Heart left ventricle (tissue), 16 donors: ENCODE measurements around the gene FAM98C. TPM values are rescaled to one million over a fixed set of nuclear protein-coding genes. Genes with fewer than 3 reads are reported as not detected.

ENCODE experiments used
- ATAC-seq, 4 donors: fragments of 200-7000 bp; cut with Tn5 transposase; one replicate each; pipeline ENCODE4 v1.9.1; 2020 to 2022; ENCODE audit warnings: moderate library complexity in 4 of 4, mild to moderate bottlenecking in 3 of 4, moderate number of reproducible peaks in 1 of 4
- DNase-seq, 5 donors: peaks; one replicate each; pipeline ENCODE4 v3.0.0-alpha.2; 2020
- H3K27ac ChIP-seq, 12 donors: fragments of 200-600 bp; sonication (generic) in 4 of 12; one replicate each; pipeline versions ENCODE4 v1.5.0 to v1.8.0; 2016 to 2022; ENCODE audit warnings: mild to moderate bottlenecking in 2 of 12
- H3K27me3 ChIP-seq, 9 donors: fragments of 200-600 bp; sonication (generic) in 2 of 9; one replicate each; pipeline versions ENCODE4 v1.5.1 to v1.8.0; 2016 to 2022; ENCODE audit warnings: mild to moderate bottlenecking in 3 of 9
- H3K36me3 ChIP-seq, 9 donors: fragments of 200-600 bp; sonication (generic) in 2 of 9; one replicate each; pipeline versions ENCODE4 v1.5.0 to v1.8.0; 2018 to 2022; ENCODE audit warnings: mild to moderate bottlenecking in 2 of 9
- H3K4me1 ChIP-seq, 12 donors: fragments of 200-600 bp; sonication (generic) in 4 of 12; one replicate each; pipeline versions ENCODE4 v1.5.0 to v1.8.0; 2016 to 2022; ENCODE audit warnings: mild to moderate bottlenecking in 3 of 12
- H3K4me3 ChIP-seq, 12 donors: fragments of 200-600 bp; sonication (generic) in 4 of 12; one replicate each; pipeline versions ENCODE4 v1.5.0 to v1.8.0; 2017 to 2022; ENCODE audit warnings: mild to moderate bottlenecking in 9 of 12, moderate library complexity in 4 of 12
- H3K9me3 ChIP-seq, 12 donors: fragments of 200-600 bp; sonication (generic) in 4 of 12; one replicate each; pipeline versions ENCODE4 v1.5.0 to v1.8.0; 2016 to 2022; ENCODE audit warnings: mild to moderate bottlenecking in 1 of 12
- CTCF ChIP-seq, 12 donors: fragments of 200-600 bp; sonication (generic) in 4 of 12; IDR thresholded peaks; one replicate each; pipeline versions ENCODE4 v1.5.0 to v1.8.0; 2018 to 2022; ENCODE audit warnings: antibody characterized with exemption in 12 of 12, mild to moderate bottlenecking in 5 of 12
- POLR2A ChIP-seq, 2 donors: fragments of 450-650 bp; IDR thresholded peaks; one replicate each; pipeline ENCODE4 v1.6.1; 2017; ENCODE audit warnings: antibody characterized with exemption in 2 of 2, mild to moderate bottlenecking in 2 of 2, moderate library complexity in 2 of 2
- WGBS, 4 donors: extraction: QIAGEN DNeasy Blood & Tissue Kit in 2 of 4; methylation state at CpG; one replicate each; pipeline versions ENCODE4 v1.1.5 to v1.1.7; 2013 to 2018; 5-methylcytosine and 5-hydroxymethylcytosine counted together
- intact Hi-C, 10 donors: fragments of 100-400 bp; cut with DNase I; formaldehyde crosslinking; loops; one replicate each; pipeline versions ENCODE4 v1.11.1 to v1.14.2; 2022
- polyA plus RNA-seq, 2 donors: library from polyadenylated mRNA; stranded (reverse); fragments of 200-250 nt; gene quantifications; one replicate each; pipeline ENCODE4 v1.2.3, GENCODE V29; 2013
- total RNA-seq, 9 donors: library from RNA; depleted of rRNA in 2 of 9; stranded (reverse); fragments of >200 nt in 2 of 9; fragmentation: NEBNext Ultra II Directional in 3 of 9; extraction: Animal tissue kit (Norgen Biotek cat#: 25700) in 3 of 9; gene quantifications; one replicate each; pipeline versions ENCODE4 v1.1.0 to v1.2.4, GENCODE V29; 2016 to 2023
- donor health status: ischemic (EF 13 %, LVEDD 7.1; RV severe dilation, severe dysfunction).
- donor health status: healthy with polysubstance abuse.
- donor health status: DM: no; HTN: yes; CAD: no.
- donor health status: DM: no; HTN: no; CAD: no.
- donor health status: ischemic (EF 25% LVEDD 6.9; RV normal size, moderate dysfunction).
- donor health status: ischemic (EF 25% LVEDD 5.7; RV mildly dilated, moderate dysfunction).
- donor health status: healthy.
- donor health status: DM: yes; HTN: yes; CAD: no.
- donor health status: ischemic (EF 35%, LVEDD 5.7; RV mildly dilated, moderate dysfunction).
- donor health status: nonischemic (EF 11% LVEDD 7.7; RV severe dilation, severe dysfunction).
- donor health status: DM: yes; HTN: yes; CAD: no.
- donor health status: PGD.
- donor health status: ischemic (EF 29% LVEDD 5.4; RV normal size, mild dysfunction).
- donor health status: nonischemic (EF 23%, LVEDD 6.1; RV moderate dilation, normal function).

Gene FAM98C
- total and polyA plus RNA-seq, 11 donors: 9.3 to 15.8 (median 11.8) TPM

- H3K36me3 ChIP-seq: no peaks in the 10 kb centered on the region
- no peak overlapping the region for H3K27ac ChIP-seq
- DNase-seq (no peak), ATAC-seq (no peak)
- WGBS, 4 donors: 79 to 90% (median 81%) methylated on average over 9 of the region's 9 CpGs
- intact Hi-C loops: no loop called here
- H3K27me3 ChIP-seq: peaks cover 0 to 15% (median 0%) of the 10 kb centered on the region in 9 donors
- TF ChIP-seq POLR2A (IDR thresholded peaks at IDR 0.05): no peak
- no peak for TF ChIP-seq CTCF (IDR thresholded peaks at IDR 0.05)
- H3K4me1 ChIP-seq: no peaks in the 10 kb centered on the region
- no peaks in the 10 kb centered on the region for H3K9me3 ChIP-seq
- no peak overlapping the region for H3K4me3 ChIP-seq
Measured at GRCh38 chr19:38442736-38443135, 39.8 kb downstream of the FAM98C start.

DNA sequence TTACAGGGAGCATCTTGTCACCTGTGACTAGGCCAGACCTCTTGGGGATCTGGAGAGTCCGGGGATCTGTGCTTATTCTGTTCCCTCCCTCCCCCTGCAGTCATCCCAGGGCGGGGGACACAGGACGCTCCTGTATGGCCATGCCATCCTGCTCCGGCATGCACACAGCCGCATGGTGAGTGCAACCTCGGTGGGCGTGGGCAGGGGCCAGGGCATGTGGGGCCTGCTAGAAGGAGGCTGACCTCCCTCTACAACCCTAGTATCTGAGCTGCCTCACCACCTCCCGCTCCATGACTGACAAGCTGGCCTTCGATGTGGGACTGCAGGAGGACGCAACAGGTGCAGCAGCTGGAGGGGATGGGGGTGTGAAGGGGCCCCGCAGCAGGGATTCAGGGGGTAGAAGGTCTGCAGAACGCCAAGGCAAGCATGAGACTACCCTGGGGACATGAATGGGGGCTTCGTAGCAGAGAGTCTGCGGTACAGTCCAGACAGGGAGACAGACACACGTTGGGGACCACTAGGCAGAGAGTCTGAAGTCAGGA, 40.6 kb downstream of the FAM98C start:
- Histone ChIP-seq H3K4me1 (no peaks in the 10 kb centered on the region), H3K27me3 (peaks cover 0 to 10% (median 0%) of the 10 kb centered on the region in 9 donors), H3K9me3 (no peaks in the 10 kb centered on the region), H3K27ac (no peak overlapping the region), H3K4me3 (no peak overlapping the region), H3K36me3 (no peaks in the 10 kb centered on the region)
- TF ChIP-seq CTCF (IDR thresholded peaks at IDR 0.05) (no peak), POLR2A (IDR thresholded peaks at IDR 0.05) (no peak)
- DNase-seq (no peak), ATAC-seq (no peak)
- intact Hi-C loops: no loop called here
- 82 to 88% (median 84%) methylated on average over 11 to 15 of the region's 15 CpGs for WGBS, 4 donors

DNA sequence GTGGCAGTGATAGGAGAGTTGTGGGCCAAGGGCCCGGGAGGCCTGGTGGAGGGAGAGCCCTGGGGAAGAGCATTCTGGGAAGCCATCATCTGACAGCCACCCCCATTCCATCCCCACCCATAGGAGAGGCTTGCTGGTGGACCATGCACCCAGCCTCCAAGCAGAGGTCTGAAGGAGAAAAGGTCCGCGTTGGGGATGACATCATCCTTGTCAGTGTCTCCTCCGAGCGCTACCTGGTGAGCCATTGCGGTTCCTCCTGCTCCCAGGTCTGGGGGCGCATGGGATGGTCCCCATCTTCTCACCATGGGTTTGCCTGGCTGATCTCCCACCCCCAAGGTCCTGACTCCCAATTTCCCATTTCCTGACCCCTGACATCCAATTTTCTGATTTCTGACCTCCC, 41.1 kb downstream of the FAM98C start:
- no peak for ATAC-seq
- H3K36me3 ChIP-seq: no peaks in the 10 kb centered on the region
- H3K4me3 ChIP-seq: no peak overlapping the region
- TF ChIP-seq POLR2A (IDR thresholded peaks at IDR 0.05): no peak
- TF ChIP-seq CTCF (IDR thresholded peaks at IDR 0.05): no peak
- DNase-seq: no peak
- no peaks in the 10 kb centered on the region for H3K9me3 ChIP-seq
- no peaks in the 10 kb centered on the region for H3K4me1 ChIP-seq
- no peak overlapping the region for H3K27ac ChIP-seq
- intact Hi-C loops: no loop called here
- 76 to 87% (median 83%) methylated on average over 7 of the region's 7 CpGs for WGBS, 4 donors
- peaks cover 0 to 10% (median 0%) of the 10 kb centered on the region in 9 donors for H3K27me3 ChIP-seq

DNA sequence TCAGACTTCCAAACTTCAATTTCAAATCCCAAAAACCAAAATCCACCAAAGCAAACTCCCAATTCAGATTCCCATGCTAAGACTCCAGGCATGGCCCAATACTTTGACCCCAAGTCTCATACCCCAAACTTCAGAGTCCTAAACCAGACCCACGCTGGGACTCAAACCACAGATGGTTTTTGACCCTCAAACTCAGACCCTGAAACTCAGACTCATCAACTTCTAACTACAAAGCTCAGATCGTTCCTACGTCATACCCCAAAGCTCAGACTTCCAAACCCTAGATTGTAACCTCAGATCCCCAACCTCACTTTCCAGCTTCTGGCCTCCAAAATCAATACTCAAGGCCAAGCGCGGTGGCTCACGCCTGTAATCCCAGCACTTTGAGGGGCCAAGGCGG, 42.5 kb downstream of the FAM98C start:
- Histone ChIP-seq H3K4me3 (no peak overlapping the region), H3K4me1 (no peaks in the 10 kb centered on the region), H3K9me3 (no peaks in the 10 kb centered on the region), H3K36me3 (no peaks in the 10 kb centered on the region), H3K27me3 (peaks cover 0 to 10% (median 0%) of the 10 kb centered on the region in 9 donors), H3K27ac (no peak overlapping the region)
- WGBS, 4 donors: 88 to 94% (median 92%) methylated on average over 7 of the region's 7 CpGs
- DNase-seq (no peak), ATAC-seq (no peak)
- TF ChIP-seq CTCF (IDR thresholded peaks at IDR 0.05): no peak
- TF ChIP-seq POLR2A (IDR thresholded peaks at IDR 0.05): no peak
- intact Hi-C loops: no loop called here
